Caco-2 (cell line): Measurements from ENCODE around the gene DGKE. TPM values are rescaled to one million over a fixed set of nuclear protein-coding genes. Genes with fewer than 3 reads are reported as not detected.

Experiments
- BruUV-seq: library from RNA; stranded (reverse); fragments of 400-500 nt; replicated peaks from 2 replicates; lab custom pipeline; 2021; lab: Mats Ljungman, UMichigan
- CTCF ChIA-PET: fragments of 300-600 bp; sonication (Branson Sonifier 250); formaldehyde crosslinking; loops from one replicate; lab custom pipeline; 2022; ENCODE audit warnings: antibody characterized with exemption; lab: Charles Lee
- POLR2A ChIA-PET: fragments of 300-600 bp; sonication (Branson Sonifier 250); formaldehyde crosslinking; loops from one replicate; lab custom pipeline; 2022; ENCODE audit warnings: antibody characterized with exemption; lab: Charles Lee
- DNase-seq, 2 experiments: peaks; one replicate each; pipeline versions ENCODE4 v3.0.0 to v3.0.0-alpha.2; 2020 to 2022
- H3K27me3 ChIP-seq: replicated peaks from 2 replicates; pipeline ENCODE4 v1.6.0; 2011; ENCODE audit warnings: low read length; ENCODE audit not compliant: control insufficient read depth, insufficient read depth
- H3K36me3 ChIP-seq: 2 replicates; pipeline ENCODE4 v1.5.1; 2011; ENCODE audit warnings: low read length; ENCODE audit not compliant: control insufficient read depth, insufficient read depth
- H3K4me1 ChIP-seq: fragments of 250-450 bp; sonication (Bioruptor Pico); 2 replicates; pipeline ENCODE4 v1.5.1; 2020; ENCODE audit warnings: mild to moderate bottlenecking
- H3K4me3 ChIP-seq: 2 replicates; pipeline ENCODE4 v1.5.1; 2011; ENCODE audit warnings: low read depth, mild to moderate bottlenecking, control low read depth, low read length
- H3K9me3 ChIP-seq: fragments of 250-450 bp; sonication (Bioruptor Pico); 2 replicates; pipeline ENCODE4 v1.5.1; 2020; ENCODE audit warnings: mild to moderate bottlenecking, moderate library complexity
- H3K27ac Mint-ChIP-seq: one replicate; pipeline ENCODE4 v1.8.0; 2022; ENCODE audit warnings: mixed read lengths; ENCODE audit not compliant: unreplicated experiment
- H3K27me3 Mint-ChIP-seq: one replicate; pipeline ENCODE4 v1.8.0; 2022; ENCODE audit warnings: mixed read lengths; ENCODE audit not compliant: insufficient read depth, unreplicated experiment
- H3K36me3 Mint-ChIP-seq: one replicate; pipeline ENCODE4 v1.8.0; 2022; ENCODE audit warnings: mild to moderate bottlenecking, mixed read lengths; ENCODE audit not compliant: insufficient read depth, unreplicated experiment
- H3K4me1 Mint-ChIP-seq: one replicate; pipeline ENCODE4 v1.8.0; 2022; ENCODE audit warnings: low read depth, mixed read lengths; ENCODE audit not compliant: unreplicated experiment
- H3K4me3 Mint-ChIP-seq: one replicate; pipeline ENCODE4 v1.8.0; 2022; ENCODE audit warnings: mild to moderate bottlenecking, moderate library complexity, mixed read lengths; ENCODE audit not compliant: unreplicated experiment
- H3K9me3 Mint-ChIP-seq: one replicate; pipeline ENCODE4 v1.8.0; 2022; ENCODE audit warnings: mixed read lengths; ENCODE audit not compliant: unreplicated experiment
- CTCF ChIP-seq, 2 experiments: fragments of 200-600 bp in 1 of 2; IDR thresholded peaks; 1 replicate in 1 of 2; 2 replicates in 1 of 2; pipeline versions ENCODE4 v1.5.1 to v1.8.0; 2011 to 2022; ENCODE audit warnings: antibody characterized with exemption in 1 of 2, control low read depth in 1 of 2, inconsistent platforms in 1 of 2, low read depth in 1 of 2, low read length in 1 of 2, mild to moderate bottlenecking in 1 of 2, moderate library complexity in 1 of 2; ENCODE audit not compliant: insufficient read depth in 1 of 2, severe bottlenecking in 1 of 2, unreplicated experiment in 1 of 2
- intact Hi-C: fragments of 100-400 bp; cut with micrococcal nuclease; formaldehyde crosslinking; loops from one replicate; pipeline ENCODE4 v1.10.0; 2022; ENCODE audit not compliant: unreplicated experiment
- total RNA-seq: library from RNA; stranded (reverse); gene quantifications from 2 replicates; pipeline ENCODE4 v1.2.3, GENCODE V29; 2022

Gene DGKE
- total RNA-seq, 1 experiment from 2014 or later, result 15.5 TPM

DNA sequence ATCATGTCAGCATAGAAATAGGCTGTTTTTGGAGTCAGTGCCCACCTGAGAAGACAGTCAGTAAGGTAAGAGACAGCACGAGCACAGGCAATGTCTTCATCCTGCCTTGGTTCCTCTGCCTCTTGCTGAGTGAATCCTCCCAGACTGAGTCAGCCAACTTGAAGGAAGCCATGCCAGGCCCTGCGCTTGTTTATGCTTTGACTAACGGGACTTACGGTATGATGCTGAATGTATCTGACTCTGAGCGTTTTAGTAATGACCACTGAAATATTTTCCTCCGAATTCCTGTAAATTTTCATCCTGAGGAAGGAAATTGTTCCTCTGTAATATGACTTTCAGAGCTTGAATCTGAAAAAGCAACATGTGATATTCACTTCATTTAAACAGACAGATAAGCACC lies 18.2 kb upstream of the DGKE start:
- no peaks in the 10 kb centered on the region for H3K9me3 Mint-ChIP-seq
- DNase-seq, result no peak
- no peaks in the 10 kb centered on the region for H3K36me3 Mint-ChIP-seq
- CTCF ChIA-PET, result no interaction called here
- H3K4me3 Mint-ChIP-seq, result no peak overlapping the region
- no peak overlapping the region for H3K27ac Mint-ChIP-seq
- peaks cover 6% of the 10 kb centered on the region for H3K4me1 Mint-ChIP-seq
- no peak for TF ChIP-seq CTCF (IDR thresholded peaks at IDR 0.05; ENCODE audit: insufficient read depth in 1 of 2, low read depth in 1 of 2, low read length in 1 of 2, severe bottlenecking in 1 of 2, unreplicated experiment in 1 of 2)
- POLR2A ChIA-PET, result no interaction called here
- Histone ChIP-seq H3K36me3 (no peaks in the 10 kb centered on the region), H3K4me3 (no peak overlapping the region), H3K27me3 (no peaks in the 10 kb centered on the region; the same call in 1 of the 2 replicates), H3K4me1 (peaks cover 4% of the 10 kb centered on the region; the same call in 1 of the 2 replicates), H3K9me3 (no peaks in the 10 kb centered on the region)
- BruUV-seq, result no TSS peak
- H3K27me3 Mint-ChIP-seq, result peaks cover 11% of the 10 kb centered on the region
- intact Hi-C loops, result no loop called here

- intact Hi-C loops, result no loop called here
- H3K36me3 ChIP-seq, result no peaks in the 10 kb centered on the region
- no peaks in the 10 kb centered on the region for H3K9me3 Mint-ChIP-seq
- no peak for TF ChIP-seq CTCF (IDR thresholded peaks at IDR 0.05; ENCODE audit: insufficient read depth in 1 of 2, low read depth in 1 of 2, low read length in 1 of 2, severe bottlenecking in 1 of 2, unreplicated experiment in 1 of 2)
- no peak overlapping the region for H3K4me3 ChIP-seq
- no peak overlapping the region for H3K27ac Mint-ChIP-seq
- H3K27me3 Mint-ChIP-seq, result peaks cover 11% of the 10 kb centered on the region
- peaks cover 6% of the 10 kb centered on the region for H3K4me1 Mint-ChIP-seq
- no peaks in the 10 kb centered on the region for H3K9me3 ChIP-seq
- ChIA-PET POLR2A (no interaction called here), CTCF (no interaction called here)
- no peak overlapping the region for H3K4me3 Mint-ChIP-seq
- H3K36me3 Mint-ChIP-seq, result no peaks in the 10 kb centered on the region
- BruUV-seq, result no TSS peak
- peaks cover 4% of the 10 kb centered on the region; the same call in 1 of the 2 replicates for H3K4me1 ChIP-seq
- no peak for DNase-seq
- no peaks in the 10 kb centered on the region; the same call in 1 of the 2 replicates for H3K27me3 ChIP-seq
Observed at GRCh38 chr17:56817066-56817465, 16.9 kb upstream of the DGKE start.

GRCh38 chr17:56819030-56819429 lies 14.9 kb upstream of the DGKE start:
- no peak for TF ChIP-seq CTCF (IDR thresholded peaks at IDR 0.05; ENCODE audit: insufficient read depth in 1 of 2, low read depth in 1 of 2, low read length in 1 of 2, severe bottlenecking in 1 of 2, unreplicated experiment in 1 of 2)
- H3K36me3 ChIP-seq, result no peaks in the 10 kb centered on the region
- intact Hi-C loops, result loop anchor here (1.0 kb wide), 5 partner anchors 14 to 191 kb away; partner anchors contain the start of genes C17orf67 and COIL
- Mint-ChIP-seq H3K4me1 (peaks cover 6% of the 10 kb centered on the region), H3K27ac (no peak overlapping the region), H3K27me3 (peaks cover 3% of the 10 kb centered on the region), H3K4me3 (no peak overlapping the region), H3K9me3 (no peaks in the 10 kb centered on the region), H3K36me3 (no peaks in the 10 kb centered on the region)
- no peak overlapping the region for H3K4me3 ChIP-seq
- H3K27me3 ChIP-seq, result no peaks in the 10 kb centered on the region; the same call in 1 of the 2 replicates
- CTCF ChIA-PET, result interaction anchor here (0.5 to 1.8 kb wide), 10 partner anchors 15 to 191 kb away, joined by 3 to 37 read pairs (median 4); partner anchors contain the start of genes C17orf67, COIL and DGKE
- no peak for DNase-seq
- H3K9me3 ChIP-seq, result no peaks in the 10 kb centered on the region
- BruUV-seq, result no TSS peak
- H3K4me1 ChIP-seq, result peaks cover 4% of the 10 kb centered on the region; the same call in 1 of the 2 replicates
- POLR2A ChIA-PET, result interaction anchor here (0.5 kb wide), 1 partner anchor 214 kb away, joined by 3 read pairs; no protein-coding TSS in a partner anchor
